PFSK-1 (cell line): ENCODE measurements around the gene CHADL.
A peak's percentile ranks its signal among the peaks of the same experiment; 100 is the strongest.

ENCODE experiments used
- FOXP2 ChIP-seq: optimal IDR thresholded peaks from 2 replicates; pipeline ENCODE3; 2011; ENCODE audit warnings: borderline replicate concordance, control low read depth, inconsistent platforms; ENCODE audit not compliant: insufficient read depth; ENCODE audit errors: extremely low read length, extremely low read depth
- POLR2AphosphoS5 ChIP-seq: IDR thresholded peaks from 2 replicates; pipeline ENCODE4 v1.6.1; 2012; ENCODE audit warnings: low read depth, mild to moderate bottlenecking, control low read depth, low read length, moderate library complexity
- REST ChIP-seq, 2 experiments: IDR thresholded peaks; 2 replicates each; pipeline versions ENCODE4 v1.6.1 to v1.8.0; 2011 to 2012; ENCODE audit warnings: low read depth in 2 of 2, low read length in 2 of 2, control low read depth in 1 of 2, inconsistent platforms in 1 of 2, mild to moderate bottlenecking in 1 of 2, moderate library complexity in 1 of 2; ENCODE audit not compliant: insufficient read depth in 1 of 2
- SIN3A ChIP-seq: IDR thresholded peaks from 2 replicates; pipeline ENCODE4 v1.6.1; 2012; ENCODE audit warnings: mild to moderate bottlenecking, low read length, moderate library complexity, borderline replicate concordance; ENCODE audit not compliant: insufficient read depth
- TAF1 ChIP-seq: IDR thresholded peaks from 2 replicates; pipeline ENCODE4 v1.6.1; 2012; ENCODE audit warnings: low read length, control low read depth, borderline replicate concordance; ENCODE audit not compliant: insufficient read depth

The CHADL gene

GRCh38 chr22:41285820-41286638 lies 45.3 kb upstream of the CHADL start, which contains the start of gene RANGAP1:
Gene RANGAP1, minus strand, starts transcription at chr22:41286187. Its CDS starts 5,143 bp downstream, at chr22:41281044.
- TF ChIP-seq POLR2AphosphoS5, result peak; percentile 78
- no peak for TF ChIP-seq TAF1
- peak; percentile 77 for TF ChIP-seq FOXP2
- TF ChIP-seq SIN3A, result peak; percentile 80; the same call in 1 of the 2 replicates

- peak; percentile 36; the same call in 1 of the 2 replicates for TF ChIP-seq TAF1
- no peak for TF ChIP-seq REST (IDR thresholded peaks at IDR 0.05; ENCODE audit: insufficient read depth in 1 of 2, low read depth in 2 of 2, low read length in 2 of 2)
Measured at GRCh38 chr22:41285441-41285819, 44.7 kb upstream of the CHADL start.

DNA sequence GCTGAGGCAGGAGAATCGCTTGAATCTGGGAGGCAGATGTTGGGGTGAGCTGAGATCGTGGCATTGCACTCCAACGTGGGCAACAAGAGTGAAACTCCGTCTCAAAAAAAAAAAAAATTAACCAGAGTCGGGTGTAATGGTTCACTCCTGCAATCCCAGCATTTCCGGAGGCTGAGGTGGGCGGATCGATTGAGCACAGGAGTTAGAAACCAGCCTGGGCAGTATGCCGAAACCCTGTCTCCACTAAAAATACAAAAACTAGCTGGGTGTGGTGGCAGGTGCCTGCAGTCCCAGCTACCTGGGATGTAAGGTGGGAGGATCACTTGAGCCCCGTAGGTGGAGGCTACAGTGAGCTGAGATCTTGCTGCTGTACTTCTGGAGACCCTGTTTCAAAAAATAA lies 43.7 kb upstream of the CHADL start:
- TF ChIP-seq POLR2AphosphoS5 (no peak), REST (IDR thresholded peaks at IDR 0.05; ENCODE audit: insufficient read depth in 1 of 2, low read depth in 2 of 2, low read length in 2 of 2) (no peak), TAF1 (no peak), FOXP2 (no peak), SIN3A (no peak)

DNA sequence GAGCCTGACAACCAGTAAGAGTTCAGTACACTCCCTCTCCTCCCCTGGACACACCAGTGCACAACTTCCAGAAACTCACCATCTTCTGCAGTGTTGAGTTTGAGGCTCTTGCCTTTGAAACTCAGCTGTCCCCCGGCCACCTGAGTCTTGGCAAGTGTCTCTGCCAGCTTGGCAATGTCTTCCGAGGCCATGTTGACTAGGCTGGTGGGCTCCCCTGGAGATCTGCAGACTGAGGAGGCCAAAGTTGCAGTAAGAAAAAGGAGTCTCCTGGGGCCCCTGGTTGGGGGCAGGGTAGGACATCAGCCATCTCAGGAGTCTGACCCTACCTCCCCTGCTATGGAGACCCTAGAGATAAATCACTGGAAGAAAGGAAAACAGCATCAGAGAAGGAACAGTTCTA lies 40.1 kb upstream of the CHADL start:
- TF ChIP-seq SIN3A (no peak), TAF1 (no peak), REST (IDR thresholded peaks at IDR 0.05; ENCODE audit: insufficient read depth in 1 of 2, low read depth in 2 of 2, low read length in 2 of 2) (no peak), POLR2AphosphoS5 (no peak), FOXP2 (no peak)

DNA sequence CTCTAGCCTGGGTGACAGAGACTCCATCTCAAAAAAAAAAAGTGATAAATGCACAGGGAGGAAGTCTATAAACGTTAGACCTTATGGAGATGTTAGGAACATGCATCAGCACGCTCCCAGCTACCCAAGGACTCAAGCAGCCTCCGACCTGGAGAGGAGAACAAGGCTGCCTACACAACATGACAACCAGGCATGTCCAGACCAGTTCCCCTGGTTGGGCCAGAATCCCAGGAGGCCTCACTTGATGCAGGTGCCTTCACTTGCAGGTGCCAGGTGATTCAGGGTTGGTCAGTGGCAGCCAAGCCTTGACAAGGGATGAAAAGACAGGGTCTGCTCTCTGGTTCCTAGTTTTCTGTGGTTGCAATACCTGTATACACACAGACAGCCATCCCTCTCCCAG lies 39.3 kb upstream of the CHADL start:
- TF ChIP-seq POLR2AphosphoS5 (no peak), REST (IDR thresholded peaks at IDR 0.05; ENCODE audit: insufficient read depth in 1 of 2, low read depth in 2 of 2, low read length in 2 of 2) (no peak), SIN3A (no peak), FOXP2 (no peak), TAF1 (no peak)
